ENCODE measurements around the gene PXDC1.
"Not testable (repeated sequence)": the region's sequence is repeated elsewhere in the genome, so short reads cannot be mapped to it uniquely, and the experiment has no call there.

PXDC1 gene

DNA sequence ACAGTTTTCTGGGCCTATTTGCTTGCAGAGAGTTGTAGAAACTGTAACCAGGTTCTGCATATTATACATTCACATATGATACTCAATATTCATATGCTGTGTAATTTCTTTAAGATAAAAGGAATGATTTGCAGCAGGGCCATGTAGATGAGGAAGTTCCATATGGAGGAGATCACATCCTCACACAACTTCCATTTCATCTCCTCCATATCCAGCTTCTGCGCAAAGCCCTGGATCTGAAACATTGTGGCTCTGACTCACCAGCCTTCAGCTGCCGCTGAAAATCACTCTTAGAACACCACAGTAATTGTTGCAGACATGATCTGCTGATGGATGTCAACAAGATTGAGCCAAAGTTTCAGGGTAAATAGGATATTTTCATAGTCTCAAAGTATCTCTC, 57.7 kb downstream of the PXDC1 start:
- TF ChIP-seq, protein P1, sequence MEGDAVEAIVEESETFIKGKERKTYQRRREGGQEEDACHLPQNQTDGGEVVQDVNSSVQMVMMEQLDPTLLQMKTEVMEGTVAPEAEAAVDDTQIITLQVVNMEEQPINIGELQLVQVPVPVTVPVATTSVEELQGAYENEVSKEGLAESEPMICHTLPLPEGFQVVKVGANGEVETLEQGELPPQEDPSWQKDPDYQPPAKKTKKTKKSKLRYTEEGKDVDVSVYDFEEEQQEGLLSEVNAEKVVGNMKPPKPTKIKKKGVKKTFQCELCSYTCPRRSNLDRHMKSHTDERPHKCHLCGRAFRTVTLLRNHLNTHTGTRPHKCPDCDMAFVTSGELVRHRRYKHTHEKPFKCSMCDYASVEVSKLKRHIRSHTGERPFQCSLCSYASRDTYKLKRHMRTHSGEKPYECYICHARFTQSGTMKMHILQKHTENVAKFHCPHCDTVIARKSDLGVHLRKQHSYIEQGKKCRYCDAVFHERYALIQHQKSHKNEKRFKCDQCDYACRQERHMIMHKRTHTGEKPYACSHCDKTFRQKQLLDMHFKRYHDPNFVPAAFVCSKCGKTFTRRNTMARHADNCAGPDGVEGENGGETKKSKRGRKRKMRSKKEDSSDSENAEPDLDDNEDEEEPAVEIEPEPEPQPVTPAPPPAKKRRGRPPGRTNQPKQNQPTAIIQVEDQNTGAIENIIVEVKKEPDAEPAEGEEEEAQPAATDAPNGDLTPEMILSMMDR (IDR thresholded peaks at IDR 0.05; ENCODE audit: low read depth, low read length, missing control alignments), result no peak
- in situ Hi-C loops (cut with HindIII; ENCODE audit: low pct_ligation_motif_present, low sequenced_read_pairs), result no loop called here

DNA sequence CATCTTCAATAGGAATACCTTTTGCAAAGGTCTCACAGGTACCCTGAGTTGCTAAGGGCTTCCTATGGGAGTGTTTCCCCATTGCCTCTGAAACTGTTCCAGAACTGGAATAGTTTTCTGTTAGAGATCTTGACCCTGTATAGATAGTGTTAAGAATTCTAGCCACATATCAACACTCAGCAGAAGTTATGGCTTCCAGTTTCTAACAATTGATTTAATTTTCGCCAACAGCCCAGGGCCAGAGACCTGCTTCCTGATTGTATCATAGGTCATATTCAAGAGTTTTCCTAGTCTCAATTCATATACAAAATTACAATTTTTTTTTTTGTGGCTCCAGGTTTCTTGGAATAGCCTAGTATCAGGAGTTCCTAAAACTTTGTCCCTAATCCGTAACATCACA, 61.0 kb downstream of the PXDC1 start:
- TF ChIP-seq, protein P1 (IDR thresholded peaks at IDR 0.05; ENCODE audit: low read depth, low read length, missing control alignments), result no peak
- in situ Hi-C loops (cut with HindIII; ENCODE audit: low pct_ligation_motif_present, low sequenced_read_pairs), result no loop called here
- no peak for DNase-seq
- Histone ChIP-seq H3K27me3 (replicated peaks) (no peaks in the 10 kb centered on the region), H3K27ac (no peak overlapping the region), H3K4me3 (ENCODE audit: low read depth, low read length) (no peak overlapping the region), H3K36me3 (replicated peaks) (no peaks in the 10 kb centered on the region)

More for the DNA sequence above, 57.7 kb downstream of the PXDC1 start:
- Histone ChIP-seq H3K27me3 (replicated peaks) (no peaks in the 10 kb centered on the region), H3K4me3 (ENCODE audit: low read depth, low read length) (no peak overlapping the region), H3K27ac (no peak overlapping the region), H3K36me3 (replicated peaks) (no peaks in the 10 kb centered on the region)
- DNase-seq, result no peak

DNA sequence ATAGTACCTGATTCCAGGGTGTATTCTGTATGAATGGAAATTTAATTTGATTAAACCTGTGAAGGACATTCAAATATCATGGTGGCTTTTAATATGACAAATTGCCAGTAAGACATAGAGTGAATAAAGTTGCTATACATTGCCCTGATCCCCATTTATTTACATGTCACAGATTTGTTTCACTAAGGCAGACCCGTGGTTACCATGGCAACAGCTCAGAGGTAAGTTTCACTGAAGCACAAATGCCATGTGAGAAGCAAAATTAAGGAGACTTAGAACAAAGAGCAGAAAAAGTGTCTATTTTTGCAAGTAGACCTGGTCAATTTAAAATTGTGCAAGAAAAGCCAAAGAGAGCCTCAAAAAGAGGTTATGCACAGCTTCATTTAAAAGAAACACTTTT, 63.7 kb downstream of the PXDC1 start:
- Histone ChIP-seq H3K27me3 (replicated peaks) (no peaks in the 10 kb centered on the region), H3K4me3 (ENCODE audit: low read depth, low read length) (no peak overlapping the region), H3K36me3 (replicated peaks) (no peaks in the 10 kb centered on the region), H3K27ac (no peak overlapping the region)
- TF ChIP-seq, protein P1 (IDR thresholded peaks at IDR 0.05; ENCODE audit: low read depth, low read length, missing control alignments), result no peak
- no peak for DNase-seq
- in situ Hi-C loops (cut with HindIII; ENCODE audit: low pct_ligation_motif_present, low sequenced_read_pairs), result no loop called here

DNA sequence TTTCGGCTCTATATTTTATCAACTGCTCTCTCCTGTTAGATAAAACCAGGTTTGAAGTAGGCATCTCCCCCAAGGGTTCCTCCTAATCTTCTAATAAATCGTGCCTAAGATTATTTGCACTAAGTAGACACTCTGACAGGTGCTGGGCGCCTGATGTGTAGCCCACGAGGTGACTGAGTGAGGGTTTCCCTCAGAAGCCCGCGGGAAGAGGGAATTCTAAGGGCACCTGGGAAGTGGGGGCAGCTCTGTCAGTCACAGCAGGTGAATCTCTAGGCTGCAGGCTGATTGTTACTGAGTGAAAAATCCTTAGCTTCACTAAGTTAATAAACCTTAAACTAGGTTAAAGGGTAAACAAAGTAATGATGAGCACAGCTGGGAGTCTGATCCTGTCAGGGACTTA, 68.2 kb downstream of the PXDC1 start:
- TF ChIP-seq, protein P1 (IDR thresholded peaks at IDR 0.05; ENCODE audit: low read depth, low read length, missing control alignments), result no peak
- in situ Hi-C loops (cut with HindIII; ENCODE audit: low pct_ligation_motif_present, low sequenced_read_pairs), result no loop called here
- DNase-seq, result no peak
- Histone ChIP-seq H3K36me3 (replicated peaks) (no peaks in the 10 kb centered on the region), H3K27ac (no peak overlapping the region), H3K27me3 (replicated peaks) (no peaks in the 10 kb centered on the region), H3K4me3 (ENCODE audit: low read depth, low read length) (no peak overlapping the region)

DNA sequence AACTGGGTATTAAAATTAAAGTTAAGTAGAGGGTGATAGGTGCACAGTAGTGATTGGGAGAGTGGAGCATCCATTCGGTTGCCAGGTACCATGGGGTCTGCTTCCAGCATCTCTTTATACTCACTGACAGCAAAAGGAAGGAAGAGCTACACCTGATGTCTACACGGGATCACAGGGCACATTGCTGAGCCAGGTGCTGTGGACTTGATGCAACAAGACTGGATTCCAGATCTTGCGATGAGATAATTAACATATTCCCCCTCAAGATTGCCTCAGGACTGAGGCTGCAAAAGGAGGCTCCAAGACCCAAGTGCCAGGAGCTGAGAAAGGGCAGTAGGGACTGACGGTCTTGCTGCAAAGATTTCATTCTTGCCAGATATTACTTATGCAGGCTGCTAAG, 72.6 kb downstream of the PXDC1 start:
- in situ Hi-C loops (cut with HindIII; ENCODE audit: low pct_ligation_motif_present, low sequenced_read_pairs), result no loop called here
- TF ChIP-seq, protein P1 (IDR thresholded peaks at IDR 0.05; ENCODE audit: low read depth, low read length, missing control alignments), result no peak
- no peaks in the 10 kb centered on the region for H3K36me3 ChIP-seq (replicated peaks)
- no peak overlapping the region for H3K4me3 ChIP-seq (ENCODE audit: low read depth, low read length)
- no peak overlapping the region for H3K27ac ChIP-seq
- DNase-seq, result no peak
- H3K27me3 ChIP-seq (replicated peaks), result no peaks in the 10 kb centered on the region

DNA sequence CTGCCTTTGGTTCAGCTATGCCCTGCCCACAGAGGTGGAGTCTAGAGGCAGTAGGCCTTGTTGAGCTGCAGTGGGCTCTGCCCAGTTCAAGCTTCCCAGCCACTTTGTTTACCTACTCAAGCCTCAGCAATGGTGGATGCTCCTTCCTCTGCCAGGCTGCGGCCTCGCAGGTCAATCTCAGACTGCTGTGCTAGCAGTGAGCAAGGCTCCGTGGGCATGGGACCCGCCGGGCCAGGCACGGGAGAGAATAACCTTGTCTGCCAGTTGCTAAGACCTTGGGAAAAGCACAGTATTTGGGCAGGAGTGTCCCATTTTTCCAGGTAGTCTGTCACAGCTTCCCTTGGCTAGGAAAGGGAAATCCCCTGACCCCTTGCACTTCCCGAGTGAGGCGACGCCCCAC, 73.8 kb downstream of the PXDC1 start:
- H3K27ac ChIP-seq; in situ Hi-C loops (cut with HindIII; ENCODE audit: low pct_ligation_motif_present, low sequenced_read_pairs); H3K4me3 ChIP-seq (ENCODE audit: low read depth, low read length); DNase-seq; H3K27me3 ChIP-seq (replicated peaks); H3K36me3 ChIP-seq (replicated peaks): not testable (repeated sequence)

DNA sequence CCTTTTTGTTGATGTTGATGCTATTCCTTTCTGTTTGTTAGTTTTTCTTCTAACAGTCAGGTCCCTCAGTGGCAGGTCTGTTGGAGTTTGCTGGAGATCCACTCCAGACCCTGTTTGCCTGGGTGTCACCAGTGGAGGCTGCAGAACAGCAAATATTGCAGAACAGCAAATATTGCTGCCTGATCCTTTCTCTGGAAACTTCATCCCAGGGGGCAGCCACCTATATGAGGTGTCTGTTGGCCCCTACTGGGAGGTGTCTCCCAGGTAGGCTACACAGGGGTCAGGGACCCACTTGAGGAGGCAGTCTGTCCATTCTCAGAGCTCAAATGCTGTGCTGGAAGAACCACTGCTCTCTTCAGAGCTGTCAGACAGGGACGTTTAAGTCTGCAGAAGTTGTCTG, 74.2 kb downstream of the PXDC1 start:
- DNase-seq; in situ Hi-C loops (cut with HindIII; ENCODE audit: low pct_ligation_motif_present, low sequenced_read_pairs); H3K27me3 ChIP-seq (replicated peaks); H3K27ac ChIP-seq; H3K36me3 ChIP-seq (replicated peaks); H3K4me3 ChIP-seq (ENCODE audit: low read depth, low read length): not testable (repeated sequence)
